IMR-90 (cell line): ENCODE results near the gene SPHK2. TPM values are rescaled to one million over a fixed set of nuclear protein-coding genes. Genes with fewer than 3 reads are reported as not detected.

Experiments
- ATAC-seq: fragments of 200-7000 bp; cut with Tn5 transposase; 2 replicates; pipeline ENCODE4 v1.9.1; 2020; ENCODE audit warnings: low read depth, mild to moderate bottlenecking, moderate library complexity
- BruUV-seq: library from RNA; stranded (reverse); fragments of 400-500 nt; replicated peaks from 2 replicates; lab custom pipeline; 2021; lab: Mats Ljungman, UMichigan
- CTCF ChIA-PET: fragments of 300-600 bp; formaldehyde crosslinking; extraction: SDS; loops from one replicate; lab custom pipeline; 2021; ENCODE audit warnings: antibody characterized with exemption; lab: Yijun Ruan, JAX
- POLR2A ChIA-PET: fragments of 300-600 bp; sonication (Branson Sonifier 250); formaldehyde crosslinking; loops from one replicate; lab custom pipeline; 2022; ENCODE audit warnings: antibody characterized with exemption; ENCODE audit not compliant: unreplicated experiment; lab: Charles Lee
- DNase-seq: peaks from one replicate; pipeline ENCODE4 v3.0.0; 2013
- H2AFZ ChIP-seq: replicated peaks from 2 replicates; pipeline ENCODE3; 2013; ENCODE audit warnings: low read length, mild to moderate bottlenecking; ENCODE audit not compliant: poor library complexity
- H2AK5ac ChIP-seq: 2 replicates; pipeline ENCODE4 v1.6.1; 2013; ENCODE audit warnings: low read depth, low read length, inconsistent platforms
- H2AK9ac ChIP-seq: replicated peaks from 2 replicates; pipeline ENCODE3; 2013; ENCODE audit warnings: mild to moderate bottlenecking, low read depth, low read length, moderate library complexity; ENCODE audit not compliant: poor library complexity
- H2BK120ac ChIP-seq: 2 replicates; pipeline ENCODE4 v1.6.1; 2013; ENCODE audit warnings: low read depth, low read length, inconsistent platforms
- H2BK15ac ChIP-seq: 3 replicates; pipeline ENCODE4 v1.6.1; 2013; ENCODE audit warnings: low read depth, low read length, inconsistent platforms
- H2BK20ac ChIP-seq: 2 replicates; pipeline ENCODE4 v1.6.1; 2013; ENCODE audit warnings: low read depth, mild to moderate bottlenecking, inconsistent platforms, low read length, moderate library complexity
- H2BK5ac ChIP-seq: 2 replicates; pipeline ENCODE4 v1.6.1; 2013; ENCODE audit warnings: mild to moderate bottlenecking, low read depth, low read length, inconsistent platforms; ENCODE audit not compliant: poor library complexity, severe bottlenecking
- H3K14ac ChIP-seq: replicated peaks from 2 replicates; pipeline ENCODE4 v1.6.1; 2013; ENCODE audit warnings: low read depth, low read length, inconsistent platforms
- H3K18ac ChIP-seq: 2 replicates; pipeline ENCODE4 v1.6.1; 2013; ENCODE audit warnings: low read depth, low read length, control low read depth
- H3K23ac ChIP-seq: 2 replicates; pipeline ENCODE4 v1.6.1; 2013; ENCODE audit warnings: low read depth, low read length, inconsistent platforms
- H3K27ac ChIP-seq: 2 replicates; pipeline ENCODE4 v1.5.1; 2013; ENCODE audit warnings: mild to moderate bottlenecking, control low read depth, low read length; ENCODE audit not compliant: insufficient read depth
- H3K27me3 ChIP-seq: 2 replicates; pipeline ENCODE4 v1.6.1; 2013; ENCODE audit warnings: low read length; ENCODE audit not compliant: control insufficient read depth, insufficient read depth
- H3K36me3 ChIP-seq: 2 replicates; pipeline ENCODE4 v1.6.1; 2013; ENCODE audit warnings: low read length, mixed read lengths; ENCODE audit not compliant: control insufficient read depth, insufficient read depth
- H3K4ac ChIP-seq: 2 replicates; pipeline ENCODE4 v1.6.1; 2013; ENCODE audit warnings: low read depth, low read length, inconsistent platforms
- H3K4me1 ChIP-seq: 2 replicates; pipeline ENCODE4 v1.6.1; 2013; ENCODE audit warnings: low read length, mixed read lengths; ENCODE audit not compliant: control insufficient read depth, insufficient read depth
- H3K4me2 ChIP-seq: 2 replicates; pipeline ENCODE4 v1.6.1; 2013; ENCODE audit warnings: low read depth, mild to moderate bottlenecking, control low read depth, low read length, moderate library complexity
- H3K4me3 ChIP-seq: 2 replicates; pipeline ENCODE4 v1.5.1; 2013; ENCODE audit warnings: low read depth, mild to moderate bottlenecking, control low read depth, low read length, moderate library complexity; ENCODE audit not compliant: insufficient read depth
- H3K56ac ChIP-seq: 2 replicates; pipeline ENCODE4 v1.6.1; 2013; ENCODE audit warnings: low read length, inconsistent platforms; ENCODE audit not compliant: insufficient read depth; ENCODE audit errors: extremely low read depth
- H3K79me1 ChIP-seq, 2 experiments: 2 replicates each; pipeline ENCODE4 v1.6.1; 2013; ENCODE audit warnings: low read length in 2 of 2, inconsistent platforms in 1 of 2, low read depth in 1 of 2
- H3K9ac ChIP-seq: 2 replicates; pipeline ENCODE4 v1.6.1; 2013; ENCODE audit warnings: low read depth, low read length, control low read depth
- H3K9me1 ChIP-seq: 2 replicates; pipeline ENCODE4 v1.6.1; 2013; ENCODE audit warnings: low read length, inconsistent platforms; ENCODE audit not compliant: insufficient read depth
- H3K9me3 ChIP-seq: 2 replicates; pipeline ENCODE4 v1.6.1; 2013; ENCODE audit warnings: low read length; ENCODE audit not compliant: control insufficient read depth, insufficient read depth
- H4K20me1 ChIP-seq: 2 replicates; pipeline ENCODE4 v1.6.1; 2013; ENCODE audit warnings: low read length, inconsistent platforms; ENCODE audit not compliant: insufficient read depth
- H4K5ac ChIP-seq: 2 replicates; pipeline ENCODE4 v1.6.1; 2013; ENCODE audit warnings: mild to moderate bottlenecking, low read depth, low read length, control low read depth
- H4K8ac ChIP-seq, 2 experiments: 2 replicates each; pipeline ENCODE4 v1.6.1; 2013; ENCODE audit warnings: low read depth in 2 of 2, low read length in 2 of 2, control low read depth in 1 of 2, inconsistent platforms in 1 of 2
- H4K91ac ChIP-seq: 2 replicates; pipeline ENCODE4 v1.6.1; 2013; ENCODE audit warnings: low read depth, low read length, inconsistent platforms; ENCODE audit not compliant: insufficient read depth
- BHLHE40 ChIP-seq: fragments of 150-350 bp; IDR thresholded peaks from 2 replicates; pipeline ENCODE4 v1.6.1; 2016; ENCODE audit warnings: mild to moderate bottlenecking, low read depth, low read length
- CHD1 ChIP-seq: IDR thresholded peaks from 2 replicates; pipeline ENCODE4 v1.6.1; 2012; ENCODE audit warnings: low read depth, low read length, improper control_type of control experiment
- CTCF ChIP-seq: conservative IDR thresholded peaks from 2 replicates; pipeline ENCODE4 v1.5.1; 2012; ENCODE audit warnings: mild to moderate bottlenecking, low read depth, low read length, improper control_type of control experiment
- ELK1 ChIP-seq: fragments of 150-350 bp; IDR thresholded peaks from 2 replicates; pipeline ENCODE4 v1.6.1; 2016; ENCODE audit warnings: low read depth, mild to moderate bottlenecking, low read length, moderate library complexity, borderline replicate concordance
- FOS ChIP-seq: fragments of 150-350 bp; IDR thresholded peaks from 2 replicates; pipeline ENCODE4 v1.6.1; 2016; ENCODE audit warnings: low read depth, low read length
- MAFK ChIP-seq: IDR thresholded peaks from 2 replicates; pipeline ENCODE4 v1.6.1; 2012; ENCODE audit warnings: low read depth, low read length, improper control_type of control experiment
- MAZ ChIP-seq: IDR thresholded peaks from 2 replicates; pipeline ENCODE4 v1.6.1; 2012; ENCODE audit warnings: low read depth, mild to moderate bottlenecking, low read length, improper control_type of control experiment, moderate library complexity, borderline replicate concordance
- NFE2L2 ChIP-seq: fragments of 150-350 bp; IDR thresholded peaks from 2 replicates; pipeline ENCODE4 v1.6.1; 2016; ENCODE audit warnings: low read depth, mild to moderate bottlenecking, low read length
- POLR2A ChIP-seq: IDR thresholded peaks from 2 replicates; pipeline ENCODE4 v1.6.1; 2012; ENCODE audit warnings: mild to moderate bottlenecking, low read depth, low read length
- RAD21 ChIP-seq: IDR thresholded peaks from 2 replicates; pipeline ENCODE4 v1.6.1; 2012; ENCODE audit warnings: low read length, improper control_type of control experiment
- RCOR1 ChIP-seq: IDR thresholded peaks from 2 replicates; pipeline ENCODE4 v1.6.1; 2012; ENCODE audit warnings: mild to moderate bottlenecking, low read length, improper control_type of control experiment; ENCODE audit not compliant: insufficient replicate concordance
- RFX5 ChIP-seq: IDR thresholded peaks from 2 replicates; pipeline ENCODE4 v1.8.0; 2012; ENCODE audit warnings: low read depth, mild to moderate bottlenecking, low read length, moderate library complexity
- USF2 ChIP-seq: fragments of 150-350 bp; IDR thresholded peaks from 2 replicates; pipeline ENCODE4 v1.6.1; 2017; ENCODE audit warnings: mild to moderate bottlenecking, antibody characterized with exemption, low read length, low read depth
- WGBS, 2 experiments: methylation state at CpG; one replicate each; pipeline versions ENCODE4 v1.1.5 to v1.1.7; 2013; ENCODE audit warnings: missing lambda C conversion rate in 2 of 2; ENCODE audit not compliant: insufficient read length in 1 of 2; ENCODE audit errors: extremely low coverage in 2 of 2; 5-methylcytosine and 5-hydroxymethylcytosine counted together
- dilution Hi-C: fragments of 300-500 bp; cut with HindIII; formaldehyde crosslinking; loops from one replicate; pipeline ENCODE4 v1.14.3; 2018; ENCODE audit warnings: low sequenced_read_pairs; ENCODE audit not compliant: unreplicated experiment
- in situ Hi-C: fragments of 300-500 bp; cut with MboI; formaldehyde crosslinking; loops from 3 replicates; pipeline ENCODE4 v1.14.3; 2019; ENCODE audit warnings: low sequenced_read_pairs, inconsistent platforms, mixed read lengths
- intact Hi-C: fragments of 100-400 bp; cut with micrococcal nuclease; formaldehyde crosslinking; loops from 2 replicates; pipeline ENCODE4 v1.10.0; 2022
- polyA plus RNA-seq, 3 experiments: library from polyadenylated mRNA; depleted of rRNA; stranded (reverse); fragments of >200 nt; gene quantifications; 2 replicates each; pipeline ENCODE4 v1.2.3, GENCODE V29; 2012; ENCODE audit warnings: low replicate concordance in 1 of 3
- total RNA-seq: library from RNA; depleted of rRNA; stranded (reverse); fragments of >200 nt; gene quantifications from 2 replicates; pipeline ENCODE4 v1.2.3, GENCODE V29; 2012

The SPHK2 gene
- total and polyA plus RNA-seq, 2 of the 4 experiments (the other 2 are of a cell fraction) = 1.6 to 9.9 TPM

GRCh38 chr19:48646001-48646721 is 26.9 kb downstream of the SPHK2 start, which contains the start of gene CA11:
CA11 (minus strand) TSS chr19:48646187; CDS start chr19:48645632, 555 bp downstream.
- Histone ChIP-seq H3K36me3 (no peaks in the 10 kb centered on the region), H2BK20ac (0 out of 2 replicates have a peak within 1 kb of the TSS, but pooled peaks have one; percentile 14), H2BK120ac (peak within 1 kb of the TSS; percentile 52; the same call in 1 of the 2 replicates), H3K18ac (peak within 1 kb of the TSS; percentile 10; the same call in 1 of the 2 replicates), H3K79me1 (no peaks in the 10 kb centered on the region), H3K14ac (peak within 1 kb of the TSS; percentile 52), H4K20me1 (no peaks in the 10 kb centered on the region), H2AK9ac (peak within 1 kb of the TSS; percentile 89), H3K27ac (peak within 1 kb of the TSS; percentile 21; the same call in 1 of the 2 replicates), H3K4me3 (peak within 1 kb of the TSS; percentile 44), H3K4me1 (peaks cover 5% of the 10 kb centered on the region), H3K23ac (peak within 1 kb of the TSS; percentile 17), H4K8ac (peak within 1 kb of the TSS; percentile 76 to 93), H4K5ac (peak within 1 kb of the TSS; percentile 3), H2AFZ (peak within 1 kb of the TSS; percentile 91), H3K56ac (no peak within 1 kb of the TSS), H3K27me3 (no peaks in the 10 kb centered on the region), H4K91ac (peak within 1 kb of the TSS; percentile 23), H3K9ac (peak within 1 kb of the TSS; percentile 13), H3K9me1 (no peaks in the 10 kb centered on the region; the same call in 1 of the 2 replicates), H2AK5ac (peak within 1 kb of the TSS; percentile 58), H2BK5ac (no peak within 1 kb of the TSS), H3K9me3 (peaks cover 2% of the 10 kb centered on the region; the same call in 1 of the 2 replicates), H2BK15ac (0 out of 3 replicates have a peak within 1 kb of the TSS, but pooled peaks have one; percentile 40), H3K4ac (peak within 1 kb of the TSS; percentile 41), H3K4me2 (peak within 1 kb of the TSS; percentile 84)
- ATAC-seq = peak; percentile 96
- 0% methylated on average over 7 of the region's 33 CpGs; no CpG with 5 or more reads in 1 of the 2 experiments for WGBS, 2 experiments
- dilution Hi-C loops (no loop called here), intact Hi-C loops (loop anchor here (2.0 to 10.0 kb wide), 3 partner anchors 139 to 319 kb away; partner anchors contain the start of gene FTL), in situ Hi-C loops (loop anchor here (10.0 kb wide), 2 partner anchors 189 to 319 kb away; partner anchors contain the start of genes FTL and HSD17B14)
- DNase-seq = peak; percentile 72
- CTCF ChIA-PET = interaction anchor here (0.5 to 1.4 kb wide), 3 partner anchors 137 to 680 kb away, joined by 3 to 6 read pairs (median 4); no protein-coding TSS in a partner anchor
- BruUV-seq = no TSS peak
- POLR2A ChIA-PET = interaction anchor here (0.7 kb wide), 1 partner anchor 197 kb away, joined by 3 read pairs; no protein-coding TSS in a partner anchor
- TF ChIP-seq CTCF (peak; percentile 87), ELK1 (no peak), RFX5 (no peak), MAZ (peak; percentile 99), FOS (no peak), USF2 (no peak; the same call in 1 of the 2 replicates), RCOR1 (no peak), BHLHE40 (no peak), POLR2A (peak; percentile 29; the same call in 1 of the 2 replicates), RAD21 (peak; percentile 87), MAFK (no peak), NFE2L2 (no peak), CHD1 (no peak)
